HG03066 (cell line): ENCODE data around the gene WASHC1.
"Not testable (repeated sequence)": the region's sequence is repeated elsewhere in the genome, so short reads cannot be mapped to it uniquely, and the experiment has no call there.

ENCODE experiments used
- ATAC-seq: cut with Tn5 transposase; IDR thresholded peaks from one replicate; pipeline ENCODE4 v1.9.1; 2021; ENCODE audit warnings: low read depth; ENCODE audit not compliant: unreplicated experiment

Gene WASHC1

GRCh38 chr9:29356-29755, at the start of gene WASHC1:
TSS of gene WASHC1 (minus strand) at chr9:29456. CDS start at chr9:24999, 4,457 bp downstream.
- ATAC-seq = not testable (repeated sequence)

GRCh38 chr9:78333-78732, 49.1 kb upstream of the WASHC1 start:
- not testable (repeated sequence) for ATAC-seq

- ATAC-seq = not testable (repeated sequence)
These were observed 47.1 kb upstream of the WASHC1 start for GRCh38 chr9:76389-76788.

- not testable (repeated sequence) for ATAC-seq
These were observed 44.8 kb upstream of the WASHC1 start for GRCh38 chr9:73900-74525.

GRCh38 chr9:73076-73899, 44.0 kb upstream of the WASHC1 start:
- ATAC-seq = not testable (repeated sequence)

- not testable (repeated sequence) for ATAC-seq
These were observed 33.9 kb upstream of the WASHC1 start for GRCh38 chr9:63031-63629.

GRCh38 chr9:52678-53077, 23.4 kb upstream of the WASHC1 start:
- ATAC-seq = peak; percentile 79

- not testable (repeated sequence) for ATAC-seq
These were observed 19.1 kb upstream of the WASHC1 start for GRCh38 chr9:48190-48842.

- ATAC-seq = not testable (repeated sequence)
These were observed 17.5 kb upstream of the WASHC1 start for GRCh38 chr9:46639-47271.

GRCh38 chr9:46164-46563, 16.9 kb upstream of the WASHC1 start:
- ATAC-seq = not testable (repeated sequence)

GRCh38 chr9:45180-45878, 16.1 kb upstream of the WASHC1 start:
- ATAC-seq = not testable (repeated sequence)

GRCh38 chr9:44416-44815, 15.2 kb upstream of the WASHC1 start:
- ATAC-seq = not testable (repeated sequence)

GRCh38 chr9:43636-44035, 14.4 kb upstream of the WASHC1 start:
- not testable (repeated sequence) for ATAC-seq

- not testable (repeated sequence) for ATAC-seq
These were observed 13.9 kb upstream of the WASHC1 start for GRCh38 chr9:43116-43515.

GRCh38 chr9:41819-42218, 12.6 kb upstream of the WASHC1 start:
- not testable (repeated sequence) for ATAC-seq

GRCh38 chr9:41261-41676, 12.0 kb upstream of the WASHC1 start:
- not testable (repeated sequence) for ATAC-seq

GRCh38 chr9:32308-32707, 3.1 kb upstream of the WASHC1 start:
- ATAC-seq = not testable (repeated sequence)

- not testable (repeated sequence) for ATAC-seq
These were observed 481 bp downstream of the WASHC1 start for GRCh38 chr9:28775-29174.

- ATAC-seq = not testable (repeated sequence)
These were observed 7.6 kb downstream of the WASHC1 start for GRCh38 chr9:21621-22020.

- ATAC-seq = not testable (repeated sequence)
These were observed 12.4 kb downstream of the WASHC1 start for GRCh38 chr9:16875-17274.
